GM21528 (cell line): Measurements from ENCODE around the gene SCN2A.

ENCODE experiments used
- ATAC-seq: cut with Tn5 transposase; IDR thresholded peaks from one replicate; pipeline ENCODE4 v1.9.1; 2021; ENCODE audit warnings: mild to moderate bottlenecking, moderate library complexity; ENCODE audit not compliant: unreplicated experiment, low FRiP score

Gene SCN2A

GRCh38 chr2:165407466-165407865 is 168.3 kb downstream of the SCN2A start:
- no peak for ATAC-seq

- ATAC-seq: no peak
Observed at GRCh38 chr2:165408186-165408585, 169.0 kb downstream of the SCN2A start.

- no peak for ATAC-seq
Observed at GRCh38 chr2:165410276-165410675, 171.1 kb downstream of the SCN2A start.

GRCh38 chr2:165414187-165414586 is 175.0 kb downstream of the SCN2A start:
- no peak for ATAC-seq

- ATAC-seq: no peak
Observed at GRCh38 chr2:165417009-165417408, 177.8 kb downstream of the SCN2A start.

- no peak for ATAC-seq
Observed at GRCh38 chr2:165420231-165420630, 181.0 kb downstream of the SCN2A start.

GRCh38 chr2:165423081-165423480 is 183.9 kb downstream of the SCN2A start:
- no peak for ATAC-seq

GRCh38 chr2:165425556-165425955 is 186.3 kb downstream of the SCN2A start:
- ATAC-seq: no peak

- ATAC-seq: no peak
Observed at GRCh38 chr2:165427686-165428085, 188.5 kb downstream of the SCN2A start.

- ATAC-seq: no peak
Observed at GRCh38 chr2:165428926-165429325, 189.7 kb downstream of the SCN2A start.

- no peak for ATAC-seq
Observed at GRCh38 chr2:165431014-165431413, 191.8 kb downstream of the SCN2A start.

- ATAC-seq: no peak
Observed at GRCh38 chr2:165432234-165432966, 193.2 kb downstream of the SCN2A start.

GRCh38 chr2:165434865-165435496 is 195.8 kb downstream of the SCN2A start:
- ATAC-seq: no peak

- ATAC-seq: no peak
Observed at GRCh38 chr2:165435611-165436010, 196.4 kb downstream of the SCN2A start.

- no peak for ATAC-seq
Observed at GRCh38 chr2:165436559-165436958, 197.3 kb downstream of the SCN2A start.

GRCh38 chr2:165440367-165440766 is 201.2 kb downstream of the SCN2A start:
- no peak for ATAC-seq
